ENCODE data around the gene FURIN. TPM values are rescaled to one million over a fixed set of nuclear protein-coding genes. Genes with fewer than 3 reads are reported as not detected.

FURIN gene
- total and polyA plus RNA-seq, 9 of the 15 experiments (the other 6 are each of a cell fraction or from before 2014, with no cell fraction given): 0.92 to 99.9 (median 34.8) TPM

DNA sequence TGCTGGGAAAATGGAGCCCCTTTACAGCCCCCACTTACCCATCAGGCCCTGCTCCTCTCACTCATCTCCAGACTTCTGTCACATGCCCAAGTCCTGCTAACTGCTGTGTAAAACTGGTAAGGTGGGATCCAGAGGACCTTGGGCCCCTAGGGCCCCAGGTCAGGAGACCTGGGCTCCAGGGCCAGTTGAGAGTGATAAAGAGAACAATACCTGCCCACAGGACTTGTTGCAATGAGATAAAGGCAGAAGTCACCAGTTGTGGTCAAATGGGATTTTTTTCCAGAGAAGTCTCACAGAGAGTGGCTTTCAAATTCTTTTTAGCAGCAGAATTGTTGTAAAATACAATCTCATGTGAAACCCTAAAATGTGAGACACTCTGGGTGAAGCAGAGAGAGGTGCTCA is 753 bp downstream of the FURIN start (continued):
- TF ChIP-seq ILK (tag; IDR thresholded peaks at IDR 0.05; ENCODE audit: borderline replicate concordance, low read depth) (no peak), RBM34 (IDR thresholded peaks at IDR 0.05; ENCODE audit: borderline replicate concordance, insufficient read depth, low read length) (no peak), NFRKB (IDR thresholded peaks at IDR 0.05; ENCODE audit: low read depth) (no peak), ETV6 (IDR thresholded peaks at IDR 0.05; ENCODE audit: borderline replicate concordance in 1 of 2, low read depth in 2 of 2, low read length in 1 of 2) (no peak), ETV6 (CRISPR knock-in tag; IDR thresholded peaks at IDR 0.05; ENCODE audit: borderline replicate concordance) (no peak), GATAD2B (IDR thresholded peaks at IDR 0.05; ENCODE audit: borderline replicate concordance) (peak; percentile 67; the same call in 1 of the 2 replicates), TEAD2 (tag; IDR thresholded peaks at IDR 0.05) (no peak), KAT2B (IDR thresholded peaks at IDR 0.05; ENCODE audit: low read depth, low read length) (no peak), TCF7L2 (IDR thresholded peaks at IDR 0.05; ENCODE audit: low read depth, low read length) (no peak), NELFE (IDR thresholded peaks at IDR 0.05; ENCODE audit: insufficient read depth, insufficient read length) (no peak), MTA2 (IDR thresholded peaks at IDR 0.05; ENCODE audit: low read depth) (peak; percentile 26; the same call in 1 of the 2 replicates), POLR2AphosphoS5 (IDR thresholded peaks at IDR 0.05; ENCODE audit: control insufficient read depth, insufficient read depth, low read depth, low read length) (peak; percentile 61; the same call in 1 of the 2 replicates), ZNF253 (CRISPR knock-in tag; conservative IDR thresholded peaks at IDR 0.05) (no peak), NEUROD1 (IDR thresholded peaks at IDR 0.05; ENCODE audit: borderline replicate concordance, low read depth, low read length, partially characterized antibody) (no peak), MXI1 (IDR thresholded peaks at IDR 0.05; ENCODE audit: low read depth, low read length) (no peak), EP300 (IDR thresholded peaks at IDR 0.05; ENCODE audit: low read length) (peak; percentile 73), MBD2 (IDR thresholded peaks at IDR 0.05; ENCODE audit: borderline replicate concordance, low read depth) (0 out of 2 replicates have a peak, but pooled peaks have one; percentile 9), KAT7 (CRISPR knock-in tag; IDR thresholded peaks at IDR 0.05; ENCODE audit: borderline replicate concordance) (no peak), NR4A1 (CRISPR knock-in tag; IDR thresholded peaks at IDR 0.05) (no peak), NR4A1 (tag; IDR thresholded peaks at IDR 0.05) (peak; percentile 31; the same call in 1 of the 2 replicates), SAFB (IDR thresholded peaks at IDR 0.05; ENCODE audit: borderline replicate concordance, low read depth, low read length) (no peak), ZNF121 (CRISPR knock-in tag; conservative IDR thresholded peaks at IDR 0.05) (no peak)
- TF ChIP-seq, protein P1, sequence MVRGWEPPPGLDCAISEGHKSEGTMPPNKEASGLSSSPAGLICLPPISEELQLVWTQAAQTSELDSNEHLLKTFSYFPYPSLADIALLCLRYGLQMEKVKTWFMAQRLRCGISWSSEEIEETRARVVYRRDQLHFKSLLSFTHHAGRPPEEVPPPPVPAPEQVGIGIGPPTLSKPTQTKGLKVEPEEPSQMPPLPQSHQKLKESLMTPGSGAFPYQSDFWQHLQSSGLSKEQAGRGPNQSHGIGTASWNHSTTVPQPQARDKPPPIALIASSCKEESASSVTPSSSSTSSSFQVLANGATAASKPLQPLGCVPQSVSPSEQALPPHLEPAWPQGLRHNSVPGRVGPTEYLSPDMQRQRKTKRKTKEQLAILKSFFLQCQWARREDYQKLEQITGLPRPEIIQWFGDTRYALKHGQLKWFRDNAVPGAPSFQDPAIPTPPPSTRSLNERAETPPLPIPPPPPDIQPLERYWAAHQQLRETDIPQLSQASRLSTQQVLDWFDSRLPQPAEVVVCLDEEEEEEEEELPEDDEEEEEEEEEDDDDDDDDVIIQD (CRISPR knock-in tag; IDR thresholded peaks at IDR 0.05): 0 out of 2 replicates have a peak, but pooled peaks have one; percentile 69
- TF ChIP-seq, protein P2, sequence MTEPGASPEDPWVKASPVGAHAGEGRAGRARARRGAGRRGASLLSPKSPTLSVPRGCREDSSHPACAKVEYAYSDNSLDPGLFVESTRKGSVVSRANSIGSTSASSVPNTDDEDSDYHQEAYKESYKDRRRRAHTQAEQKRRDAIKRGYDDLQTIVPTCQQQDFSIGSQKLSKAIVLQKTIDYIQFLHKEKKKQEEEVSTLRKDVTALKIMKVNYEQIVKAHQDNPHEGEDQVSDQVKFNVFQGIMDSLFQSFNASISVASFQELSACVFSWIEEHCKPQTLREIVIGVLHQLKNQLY (CRISPR knock-in tag; conservative IDR thresholded peaks at IDR 0.05): no peak

Data from K562 (cell line).